Suprapubic skin (tissue), 4 donors: Measurements from ENCODE around the gene MMD.
"Not testable (repeated sequence)": the region's sequence is repeated elsewhere in the genome, so short reads cannot be mapped to it uniquely, and the experiment has no call there.

ENCODE experiments used
- EP300 ChIP-seq: sonication (generic); formaldehyde crosslinking; IDR thresholded peaks from one replicate; pipeline ENCODE4 v1.6.1; 2017; ENCODE audit warnings: antibody characterized with exemption
- POLR2A ChIP-seq, 2 donors: fragments of 450-650 bp; IDR thresholded peaks; one replicate each; pipeline ENCODE4 v1.6.1; 2017; ENCODE audit warnings: antibody characterized with exemption in 2 of 2, mild to moderate bottlenecking in 2 of 2, moderate library complexity in 2 of 2
- POLR2AphosphoS5 ChIP-seq, 3 donors: sonication (generic); formaldehyde crosslinking; IDR thresholded peaks; one replicate each; pipeline ENCODE4 v1.6.1; 2017; ENCODE audit warnings: antibody characterized with exemption in 3 of 3
- TF ChIP-seq, protein P1 (sequence below), 2 donors: fragments of 200-600 bp in 1 of 2; fragments of 450-650 bp in 1 of 2; sonication (generic) in 1 of 2; IDR thresholded peaks; one replicate each; pipeline ENCODE4 v1.5.1; 2016 to 2019; ENCODE audit warnings: antibody characterized with exemption in 2 of 2, mild to moderate bottlenecking in 1 of 2, moderate library complexity in 1 of 2

DNA sequence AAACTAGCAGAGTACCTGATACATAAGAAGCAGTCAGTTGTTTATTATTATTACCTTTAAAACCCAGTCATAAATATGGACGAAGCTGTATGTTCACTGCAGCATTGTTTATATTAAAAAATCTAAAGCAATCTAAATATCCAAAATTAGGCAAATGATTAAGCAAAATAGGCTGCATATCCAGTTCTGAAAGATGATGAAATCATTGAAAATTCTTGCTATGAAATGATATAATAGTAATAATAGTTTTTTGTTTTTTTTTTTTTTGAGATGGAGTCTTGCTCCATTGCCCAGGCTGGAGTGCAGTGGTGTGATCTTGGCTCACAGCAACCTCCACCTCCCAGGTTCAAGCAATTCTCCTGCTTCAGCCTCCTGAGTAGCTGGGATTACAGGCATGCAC is 31.9 kb downstream of the MMD start:
- TF ChIP-seq, protein P1, sequence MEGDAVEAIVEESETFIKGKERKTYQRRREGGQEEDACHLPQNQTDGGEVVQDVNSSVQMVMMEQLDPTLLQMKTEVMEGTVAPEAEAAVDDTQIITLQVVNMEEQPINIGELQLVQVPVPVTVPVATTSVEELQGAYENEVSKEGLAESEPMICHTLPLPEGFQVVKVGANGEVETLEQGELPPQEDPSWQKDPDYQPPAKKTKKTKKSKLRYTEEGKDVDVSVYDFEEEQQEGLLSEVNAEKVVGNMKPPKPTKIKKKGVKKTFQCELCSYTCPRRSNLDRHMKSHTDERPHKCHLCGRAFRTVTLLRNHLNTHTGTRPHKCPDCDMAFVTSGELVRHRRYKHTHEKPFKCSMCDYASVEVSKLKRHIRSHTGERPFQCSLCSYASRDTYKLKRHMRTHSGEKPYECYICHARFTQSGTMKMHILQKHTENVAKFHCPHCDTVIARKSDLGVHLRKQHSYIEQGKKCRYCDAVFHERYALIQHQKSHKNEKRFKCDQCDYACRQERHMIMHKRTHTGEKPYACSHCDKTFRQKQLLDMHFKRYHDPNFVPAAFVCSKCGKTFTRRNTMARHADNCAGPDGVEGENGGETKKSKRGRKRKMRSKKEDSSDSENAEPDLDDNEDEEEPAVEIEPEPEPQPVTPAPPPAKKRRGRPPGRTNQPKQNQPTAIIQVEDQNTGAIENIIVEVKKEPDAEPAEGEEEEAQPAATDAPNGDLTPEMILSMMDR (IDR thresholded peaks at IDR 0.05) = not testable (repeated sequence)
- TF ChIP-seq EP300; POLR2A (IDR thresholded peaks at IDR 0.05); POLR2AphosphoS5 (IDR thresholded peaks at IDR 0.05): not testable (repeated sequence)
